Measurements from ENCODE around the gene KRTAP25-1. TPM values are rescaled to one million over a fixed set of nuclear protein-coding genes. Genes with fewer than 3 reads are reported as not detected.

Gene KRTAP25-1
- total and polyA plus RNA-seq, 9 donors, result not detected

DNA sequence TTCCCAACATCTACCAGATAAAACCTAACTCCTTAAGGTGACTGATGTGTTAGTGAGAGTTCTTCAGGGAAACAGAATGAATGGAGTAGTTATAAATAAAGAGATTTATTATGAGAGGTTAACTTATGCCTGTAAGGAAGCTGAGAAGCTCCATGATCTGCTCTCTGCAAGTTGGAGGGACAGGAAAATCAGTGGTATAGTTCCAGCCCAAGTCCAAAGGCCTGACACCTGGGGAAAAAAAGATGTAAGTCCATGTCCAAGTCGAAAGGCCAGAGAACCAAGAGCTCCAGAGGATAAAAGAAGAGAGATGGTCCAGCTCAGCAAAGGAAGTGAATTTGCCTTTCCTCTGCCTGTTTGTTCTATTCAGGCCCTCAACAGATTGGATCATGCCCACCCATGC, 33.6 kb downstream of the KRTAP25-1 start:
- 57% methylated on average over 1 of the region's 1 CpG for WGBS (ENCODE audit: insufficient coverage)
- Histone ChIP-seq H3K4me3 (ENCODE audit: low read length) (no peak overlapping the region), H3K27ac (ENCODE audit: low read length) (no peak overlapping the region), H3K36me3 (ENCODE audit: control insufficient read depth, insufficient read depth, low read length) (no peaks in the 10 kb centered on the region), H3K27me3 (ENCODE audit: control insufficient read depth, insufficient read depth, low read length) (no peaks in the 10 kb centered on the region), H3K4me1 (ENCODE audit: control insufficient read depth, insufficient read depth, low read length) (no peaks in the 10 kb centered on the region), H3K9me3 (replicated peaks; ENCODE audit: control insufficient read depth, low read depth, low read length) (no peaks in the 10 kb centered on the region)
- no peak for DNase-seq

DNA sequence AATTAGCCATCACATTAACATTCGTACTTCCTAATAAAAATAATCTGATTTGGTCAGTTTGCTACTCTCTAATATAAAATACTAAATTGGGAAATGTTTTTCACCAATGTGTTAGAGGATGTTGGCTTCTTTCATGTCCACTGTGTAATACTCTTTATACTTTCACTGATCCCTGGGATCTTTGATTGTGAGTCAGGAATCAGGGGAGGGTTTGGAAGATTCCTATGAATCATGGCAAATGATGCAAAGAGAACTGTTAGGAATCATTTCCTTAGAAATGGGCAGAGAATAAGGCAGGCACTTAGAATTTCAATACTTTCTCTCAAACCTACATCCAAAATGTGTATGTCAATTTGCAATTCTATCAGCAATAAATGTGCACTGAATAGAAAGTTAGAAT, 37.5 kb downstream of the KRTAP25-1 start:
- Histone ChIP-seq H3K27ac (ENCODE audit: low read length) (no peak overlapping the region), H3K9me3 (replicated peaks; ENCODE audit: control insufficient read depth, low read depth, low read length) (no peaks in the 10 kb centered on the region), H3K4me1 (ENCODE audit: control insufficient read depth, insufficient read depth, low read length) (no peaks in the 10 kb centered on the region), H3K36me3 (ENCODE audit: control insufficient read depth, insufficient read depth, low read length) (no peaks in the 10 kb centered on the region), H3K4me3 (ENCODE audit: low read length) (no peak overlapping the region), H3K27me3 (ENCODE audit: control insufficient read depth, insufficient read depth, low read length) (no peaks in the 10 kb centered on the region)
- WGBS (ENCODE audit: insufficient coverage), result no CpG with 5 or more reads among the region's 1 CpG
- DNase-seq, result no peak

DNA sequence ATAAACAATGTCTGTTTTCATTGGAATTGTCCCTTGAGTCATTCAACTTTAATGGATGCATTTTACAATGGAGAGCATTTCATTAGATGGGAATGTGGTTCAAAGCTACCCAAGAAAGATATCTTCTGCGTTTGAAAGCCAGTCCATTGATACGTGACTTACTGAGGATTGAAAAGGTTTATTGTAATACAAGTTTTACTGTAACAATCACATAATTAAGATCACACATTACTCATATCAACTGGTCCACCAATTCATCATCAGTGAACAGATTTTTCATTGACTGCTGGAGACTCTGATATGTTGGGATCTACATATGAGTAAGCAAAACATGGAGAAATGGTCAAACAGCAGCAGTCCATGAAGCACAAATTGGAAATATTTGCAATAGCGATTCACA, 39.4 kb downstream of the KRTAP25-1 start:
- H3K4me3 ChIP-seq (ENCODE audit: low read length), result no peak overlapping the region
- DNase-seq, result no peak
- no CpG with 5 or more reads among the region's 3 CpGs for WGBS (ENCODE audit: insufficient coverage)

DNA sequence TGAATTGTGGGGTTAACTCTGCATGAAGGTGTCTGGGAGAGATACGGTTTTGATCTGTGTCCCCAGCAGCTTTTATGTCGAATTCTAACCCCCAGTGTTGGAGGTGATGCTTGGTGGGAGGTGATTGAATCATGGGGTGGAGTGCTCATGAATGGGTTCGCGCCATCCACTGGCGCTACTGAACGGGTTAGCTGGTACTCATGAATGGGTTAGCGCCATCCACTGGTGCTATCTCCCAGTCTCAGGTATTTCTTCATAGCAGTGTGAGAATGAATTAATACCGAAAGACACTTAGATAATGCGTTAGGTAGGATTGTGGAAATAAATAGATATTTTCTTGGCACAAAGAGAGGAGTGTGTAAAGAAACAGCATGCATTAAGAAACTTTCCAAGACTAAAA, 40.5 kb downstream of the KRTAP25-1 start:
- Histone ChIP-seq H3K4me1 (ENCODE audit: control insufficient read depth, insufficient read depth, low read length) (no peaks in the 10 kb centered on the region), H3K4me3 (ENCODE audit: low read length) (no peak overlapping the region), H3K27ac (ENCODE audit: low read length) (no peak overlapping the region), H3K27me3 (ENCODE audit: control insufficient read depth, insufficient read depth, low read length) (no peaks in the 10 kb centered on the region), H3K9me3 (replicated peaks; ENCODE audit: control insufficient read depth, low read depth, low read length) (no peaks in the 10 kb centered on the region), H3K36me3 (ENCODE audit: control insufficient read depth, insufficient read depth, low read length) (no peaks in the 10 kb centered on the region)
- no peak for DNase-seq
- 95% methylated on average over 7 of the region's 9 CpGs for whole genome bisulfite sequencing (ENCODE audit: insufficient coverage)

More for the DNA sequence above, 39.4 kb downstream of the KRTAP25-1 start:
- no peaks in the 10 kb centered on the region for H3K4me1 ChIP-seq (ENCODE audit: control insufficient read depth, insufficient read depth, low read length)
- H3K27me3 ChIP-seq (ENCODE audit: control insufficient read depth, insufficient read depth, low read length), result no peaks in the 10 kb centered on the region
- H3K9me3 ChIP-seq (replicated peaks; ENCODE audit: control insufficient read depth, low read depth, low read length), result no peaks in the 10 kb centered on the region
- no peak overlapping the region for H3K27ac ChIP-seq (ENCODE audit: low read length)
- no peaks in the 10 kb centered on the region for H3K36me3 ChIP-seq (ENCODE audit: control insufficient read depth, insufficient read depth, low read length)

DNA sequence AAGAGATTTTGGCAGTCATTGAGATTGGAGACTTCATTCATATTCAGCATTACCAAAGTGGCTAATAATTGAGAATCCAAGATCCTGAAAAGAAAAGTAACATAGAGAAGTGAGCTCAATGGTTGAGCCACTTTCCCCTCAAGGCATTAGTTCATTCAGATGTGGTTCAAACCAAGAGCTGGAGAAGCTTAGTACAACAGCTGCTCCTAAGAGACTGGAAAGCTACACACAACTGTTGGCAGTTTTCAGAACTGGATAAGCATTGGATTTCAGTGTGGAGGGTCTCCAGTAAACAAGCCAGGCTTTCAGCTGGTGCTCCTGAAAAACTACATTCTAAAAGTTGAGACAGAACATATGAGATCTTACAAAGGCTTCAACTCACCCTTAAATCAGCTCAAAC, 44.3 kb downstream of the KRTAP25-1 start:
- no peaks in the 10 kb centered on the region for H3K4me1 ChIP-seq (ENCODE audit: control insufficient read depth, insufficient read depth, low read length)
- H3K36me3 ChIP-seq (ENCODE audit: control insufficient read depth, insufficient read depth, low read length), result no peaks in the 10 kb centered on the region
- H3K27me3 ChIP-seq (ENCODE audit: control insufficient read depth, insufficient read depth, low read length), result no peaks in the 10 kb centered on the region
- DNase-seq, result no peak
- no peak overlapping the region for H3K27ac ChIP-seq (ENCODE audit: low read length)
- no peaks in the 10 kb centered on the region for H3K9me3 ChIP-seq (replicated peaks; ENCODE audit: control insufficient read depth, low read depth, low read length)
- no peak overlapping the region for H3K4me3 ChIP-seq (ENCODE audit: low read length)

DNA sequence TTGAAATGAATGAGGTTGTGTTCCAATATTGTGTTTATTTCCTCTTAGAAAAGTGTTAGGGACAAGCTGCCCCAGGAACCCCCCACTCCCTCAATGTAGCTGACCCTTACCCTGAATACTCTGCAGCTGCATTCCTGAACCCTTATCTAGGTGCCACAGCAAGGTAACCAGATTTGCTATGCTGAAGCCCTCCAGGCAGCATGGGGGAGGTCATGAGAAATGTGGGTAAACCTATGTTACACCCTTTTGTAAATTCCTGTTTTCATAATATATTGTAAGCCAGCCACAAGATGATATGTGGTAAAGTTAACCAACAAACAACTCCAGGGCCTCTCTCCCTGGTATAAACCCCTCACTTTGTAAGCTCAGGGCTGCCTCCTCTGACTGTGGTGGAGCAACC, 45.6 kb downstream of the KRTAP25-1 start:
- H3K4me1 ChIP-seq (ENCODE audit: control insufficient read depth, insufficient read depth, low read length), result no peaks in the 10 kb centered on the region
- H3K27me3 ChIP-seq (ENCODE audit: control insufficient read depth, insufficient read depth, low read length), result no peaks in the 10 kb centered on the region
- no peak overlapping the region for H3K27ac ChIP-seq (ENCODE audit: low read length)
- H3K4me3 ChIP-seq (ENCODE audit: low read length), result no peak overlapping the region
- DNase-seq, result no peak
- H3K9me3 ChIP-seq (replicated peaks; ENCODE audit: control insufficient read depth, low read depth, low read length), result no peaks in the 10 kb centered on the region
- no peaks in the 10 kb centered on the region for H3K36me3 ChIP-seq (ENCODE audit: control insufficient read depth, insufficient read depth, low read length)

DNA sequence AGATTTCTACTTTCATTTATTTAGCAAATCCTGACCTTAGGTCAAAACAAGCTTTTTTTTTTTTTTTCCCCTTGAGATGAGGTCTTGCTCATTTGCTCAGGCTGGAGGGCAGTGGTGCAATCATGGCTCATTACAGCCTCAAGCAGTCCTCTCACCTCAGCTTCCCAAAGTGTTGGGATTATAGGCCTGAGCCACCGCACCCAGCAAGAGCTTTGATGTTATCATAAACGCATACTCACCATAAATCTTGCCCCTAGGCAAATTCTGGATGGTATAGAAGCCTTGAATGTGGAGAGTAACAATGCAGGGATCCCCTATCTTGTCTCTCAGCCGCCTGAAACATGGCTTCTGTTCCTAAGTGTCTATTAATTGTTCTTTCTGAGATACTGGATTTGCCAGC, 48.7 kb downstream of the KRTAP25-1 start:
- no peaks in the 10 kb centered on the region for H3K9me3 ChIP-seq (replicated peaks; ENCODE audit: control insufficient read depth, low read depth, low read length)
- H3K36me3 ChIP-seq (ENCODE audit: control insufficient read depth, insufficient read depth, low read length), result no peaks in the 10 kb centered on the region
- H3K4me3 ChIP-seq (ENCODE audit: low read length), result no peak overlapping the region
- no peak overlapping the region for H3K27ac ChIP-seq (ENCODE audit: low read length)
- no peaks in the 10 kb centered on the region for H3K27me3 ChIP-seq (ENCODE audit: control insufficient read depth, insufficient read depth, low read length)
- H3K4me1 ChIP-seq (ENCODE audit: control insufficient read depth, insufficient read depth, low read length), result no peaks in the 10 kb centered on the region
- no CpG with 5 or more reads among the region's 3 CpGs for WGBS (ENCODE audit: insufficient coverage)
- DNase-seq, result no peak

Other genes with a start within 250 kb of the KRTAP25-1 start
- gene CLDN17, start 122.7 kb downstream of the KRTAP25-1 start, total RNA-seq, result not detected
- not detected for gene CLDN17, start 122.7 kb downstream of the KRTAP25-1 start, polyA plus RNA-seq (ENCODE audit: insufficient read depth in 1 of 8, insufficient read length in 8 of 8, low replicate concordance in 1 of 8)
- gene CLDN8, start 73.4 kb downstream of the KRTAP25-1 start, total RNA-seq, result not detected
- gene CLDN8, start 73.4 kb downstream of the KRTAP25-1 start, polyA plus RNA-seq (ENCODE audit: insufficient read depth in 1 of 8, insufficient read length in 8 of 8, low replicate concordance in 1 of 8), result 1 to 10 TPM in 1 of 8 donors, under 1 TPM in 1, not detected in 6; 0.19 to 2.5 TPM
- gene KRTAP24-1, start 6.6 kb downstream of the KRTAP25-1 start, total RNA-seq, result not detected
- not detected for gene KRTAP24-1, start 6.6 kb downstream of the KRTAP25-1 start, polyA plus RNA-seq (ENCODE audit: insufficient read depth in 1 of 8, insufficient read length in 8 of 8, low replicate concordance in 1 of 8)
- not detected for gene KRTAP26-1, start 30.8 kb upstream of the KRTAP25-1 start, total RNA-seq
- not detected for gene KRTAP26-1, start 30.8 kb upstream of the KRTAP25-1 start, polyA plus RNA-seq (ENCODE audit: insufficient read depth in 1 of 8, insufficient read length in 8 of 8, low replicate concordance in 1 of 8)
- not detected for gene KRTAP27-1, start 48.2 kb upstream of the KRTAP25-1 start, total RNA-seq
- gene KRTAP27-1, start 48.2 kb upstream of the KRTAP25-1 start, polyA plus RNA-seq (ENCODE audit: insufficient read depth in 1 of 8, insufficient read length in 8 of 8, low replicate concordance in 1 of 8), result not detected
- not detected for gene KRTAP23-1, start 59.1 kb upstream of the KRTAP25-1 start, total RNA-seq
- gene KRTAP23-1, start 59.1 kb upstream of the KRTAP25-1 start, polyA plus RNA-seq (ENCODE audit: insufficient read depth in 1 of 8, insufficient read length in 8 of 8, low replicate concordance in 1 of 8), result under 1 TPM in 1 of 8 donors, not detected in 7; 0.69 TPM
- gene KRTAP13-2, start 82.8 kb upstream of the KRTAP25-1 start, total RNA-seq, result not detected
- gene KRTAP13-2, start 82.8 kb upstream of the KRTAP25-1 start, polyA plus RNA-seq (ENCODE audit: insufficient read depth in 1 of 8, insufficient read length in 8 of 8, low replicate concordance in 1 of 8), result not detected
- not detected for gene KRTAP13-1, start 106.5 kb upstream of the KRTAP25-1 start, total RNA-seq
- not detected for gene KRTAP13-1, start 106.5 kb upstream of the KRTAP25-1 start, polyA plus RNA-seq (ENCODE audit: insufficient read depth in 1 of 8, insufficient read length in 8 of 8, low replicate concordance in 1 of 8)
- not detected for gene KRTAP13-3, start 136.4 kb upstream of the KRTAP25-1 start, total RNA-seq
- not detected for gene KRTAP13-3, start 136.4 kb upstream of the KRTAP25-1 start, polyA plus RNA-seq (ENCODE audit: insufficient read depth in 1 of 8, insufficient read length in 8 of 8, low replicate concordance in 1 of 8)
- not detected for gene KRTAP13-4, start 140.7 kb upstream of the KRTAP25-1 start, total RNA-seq
- not detected for gene KRTAP13-4, start 140.7 kb upstream of the KRTAP25-1 start, polyA plus RNA-seq (ENCODE audit: insufficient read depth in 1 of 8, insufficient read length in 8 of 8, low replicate concordance in 1 of 8)
- not detected for gene KRTAP15-1, start 150.8 kb upstream of the KRTAP25-1 start, total RNA-seq
- not detected for gene KRTAP15-1, start 150.8 kb upstream of the KRTAP25-1 start, polyA plus RNA-seq (ENCODE audit: insufficient read depth in 1 of 8, insufficient read length in 8 of 8, low replicate concordance in 1 of 8)
- gene KRTAP19-1, start 190.9 kb upstream of the KRTAP25-1 start, total RNA-seq, result not detected
- gene KRTAP19-1, start 190.9 kb upstream of the KRTAP25-1 start, polyA plus RNA-seq (ENCODE audit: insufficient read depth in 1 of 8, insufficient read length in 8 of 8, low replicate concordance in 1 of 8), result not detected
- not detected for gene KRTAP19-2, start 197.9 kb upstream of the KRTAP25-1 start, total RNA-seq
- gene KRTAP19-2, start 197.9 kb upstream of the KRTAP25-1 start, polyA plus RNA-seq (ENCODE audit: insufficient read depth in 1 of 8, insufficient read length in 8 of 8, low replicate concordance in 1 of 8), result not detected
- gene KRTAP19-3, start 202.5 kb upstream of the KRTAP25-1 start, total RNA-seq, result not detected
- gene KRTAP19-3, start 202.5 kb upstream of the KRTAP25-1 start, polyA plus RNA-seq (ENCODE audit: insufficient read depth in 1 of 8, insufficient read length in 8 of 8, low replicate concordance in 1 of 8), result not detected
- gene KRTAP19-4, start 207.7 kb upstream of the KRTAP25-1 start, total RNA-seq, result not detected
- gene KRTAP19-4, start 207.7 kb upstream of the KRTAP25-1 start, polyA plus RNA-seq (ENCODE audit: insufficient read depth in 1 of 8, insufficient read length in 8 of 8, low replicate concordance in 1 of 8), result not detected
- not detected for gene KRTAP19-5, start 212.6 kb upstream of the KRTAP25-1 start, total RNA-seq
- not detected for gene KRTAP19-5, start 212.6 kb upstream of the KRTAP25-1 start, polyA plus RNA-seq (ENCODE audit: insufficient read depth in 1 of 8, insufficient read length in 8 of 8, low replicate concordance in 1 of 8)

Measured in muscle of leg (tissue), 11 donors.